Activated CD4-positive, alpha-beta T cell treated with anti-CD3 and anti-CD28 coated beads for 4 hours (primary cell): ENCODE measurements around the gene STON1.
"Not testable (repeated sequence)": the region's sequence is repeated elsewhere in the genome, so short reads cannot be mapped to it uniquely, and the experiment has no call there.

ENCODE experiments used
- DNase-seq, 2 donors: peaks; one replicate each; pipeline ENCODE4 v3.0.0-alpha.2; 2020

Gene STON1, protein sequence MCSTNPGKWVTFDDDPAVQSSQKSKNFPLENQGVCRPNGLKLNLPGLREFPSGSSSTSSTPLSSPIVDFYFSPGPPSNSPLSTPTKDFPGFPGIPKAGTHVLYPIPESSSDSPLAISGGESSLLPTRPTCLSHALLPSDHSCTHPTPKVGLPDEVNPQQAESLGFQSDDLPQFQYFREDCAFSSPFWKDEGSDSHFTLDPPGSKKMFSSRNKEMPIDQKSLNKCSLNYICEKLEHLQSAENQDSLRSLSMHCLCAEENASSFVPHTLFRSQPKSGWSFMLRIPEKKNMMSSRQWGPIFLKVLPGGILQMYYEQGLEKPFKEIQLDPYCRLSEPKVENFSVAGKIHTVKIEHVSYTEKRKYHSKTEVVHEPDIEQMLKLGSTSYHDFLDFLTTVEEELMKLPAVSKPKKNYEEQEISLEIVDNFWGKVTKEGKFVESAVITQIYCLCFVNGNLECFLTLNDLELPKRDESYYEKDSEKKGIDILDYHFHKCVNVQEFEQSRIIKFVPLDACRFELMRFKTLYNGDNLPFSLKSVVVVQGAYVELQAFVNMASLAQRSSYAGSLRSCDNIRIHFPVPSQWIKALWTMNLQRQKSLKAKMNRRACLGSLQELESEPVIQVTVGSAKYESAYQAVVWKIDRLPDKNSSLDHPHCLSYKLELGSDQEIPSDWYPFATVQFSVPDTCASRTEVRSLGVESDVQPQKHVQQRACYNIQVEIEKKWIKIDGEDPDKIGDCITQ

DNA sequence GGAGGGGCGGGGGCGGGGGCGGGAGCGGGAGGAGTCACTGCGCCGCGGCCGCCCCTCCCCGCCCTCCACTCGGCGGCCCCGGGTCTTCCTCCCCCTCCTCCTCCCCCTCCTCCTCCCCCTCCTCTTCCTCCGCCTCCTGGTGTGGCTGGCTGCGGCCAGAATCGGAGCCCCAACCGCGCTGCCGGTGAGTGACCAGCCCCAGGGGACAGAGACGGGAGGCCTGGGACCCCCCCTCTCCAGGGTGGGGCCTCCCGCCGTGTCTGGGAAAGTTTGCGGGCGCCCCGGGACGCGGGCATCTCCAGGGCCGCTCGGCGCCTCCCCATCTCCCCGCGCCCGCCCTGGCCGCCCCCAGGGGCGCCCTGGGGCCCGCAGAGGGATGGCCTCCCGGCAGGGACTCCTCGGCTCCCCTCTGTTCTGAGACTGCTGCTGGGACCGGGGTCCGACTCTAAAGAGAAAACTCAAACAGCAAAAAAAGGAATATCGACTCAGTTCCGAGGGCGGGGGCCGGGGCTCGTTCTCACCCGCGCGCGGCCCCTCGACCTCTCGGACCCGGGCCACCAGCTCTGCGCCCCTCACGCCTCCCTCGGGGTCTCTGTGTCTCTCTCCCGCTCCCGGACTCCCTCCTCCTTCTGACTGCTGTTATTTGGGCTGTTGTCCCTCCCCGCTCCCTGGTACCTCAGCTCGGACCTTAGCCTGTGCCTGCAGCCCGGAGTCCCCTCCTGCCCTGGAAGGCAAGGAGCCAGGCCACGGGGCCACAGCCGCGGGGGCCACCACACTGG is at the start of gene STON1:
TSS of gene STON1 (plus strand) at position 122 of the 779 bp plus-strand sequence. CDS start 50,480 bp downstream, outside the sequence.
- peak; percentile 35 to 45 for DNase-seq

DNA sequence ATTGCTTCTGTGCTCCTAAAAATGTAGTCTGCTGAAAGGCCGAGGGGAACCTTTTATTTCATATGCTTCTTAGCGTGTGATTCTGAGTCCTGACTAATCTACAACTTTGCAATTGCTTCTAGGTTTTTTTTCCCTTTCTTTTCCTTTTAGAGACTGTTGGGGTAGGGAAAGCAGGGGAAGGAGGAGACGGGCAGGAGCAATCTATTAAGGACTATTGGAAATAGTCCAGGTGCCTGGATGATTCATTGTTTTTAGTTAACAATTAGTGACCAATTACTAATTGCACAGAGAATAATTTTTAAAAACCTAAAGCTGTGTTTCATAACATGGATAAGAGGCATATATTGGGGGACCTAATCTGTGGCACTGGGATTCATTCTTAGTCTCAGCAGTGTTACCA is 49.4 kb upstream of the STON1 start:
- no peak for DNase-seq

DNA sequence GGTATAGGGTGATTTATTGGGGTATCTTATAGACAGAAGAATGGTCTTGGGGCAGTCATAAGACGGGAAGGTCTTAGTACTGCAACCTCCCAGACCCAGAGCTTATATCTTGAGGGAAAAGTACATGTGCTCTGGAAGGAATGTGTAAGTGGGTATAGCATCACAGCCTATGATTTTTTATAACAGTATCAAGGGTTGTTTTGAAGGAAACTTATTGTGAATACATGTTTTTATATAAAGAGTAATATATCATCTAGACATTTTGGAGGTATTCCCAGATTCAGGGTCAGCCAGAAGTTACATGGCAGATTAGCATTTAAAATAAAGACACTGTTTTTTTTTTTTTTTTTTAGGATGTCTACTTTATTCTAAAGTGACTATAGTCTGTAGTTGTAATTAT is 47.6 kb upstream of the STON1 start:
- no peak for DNase-seq

DNA sequence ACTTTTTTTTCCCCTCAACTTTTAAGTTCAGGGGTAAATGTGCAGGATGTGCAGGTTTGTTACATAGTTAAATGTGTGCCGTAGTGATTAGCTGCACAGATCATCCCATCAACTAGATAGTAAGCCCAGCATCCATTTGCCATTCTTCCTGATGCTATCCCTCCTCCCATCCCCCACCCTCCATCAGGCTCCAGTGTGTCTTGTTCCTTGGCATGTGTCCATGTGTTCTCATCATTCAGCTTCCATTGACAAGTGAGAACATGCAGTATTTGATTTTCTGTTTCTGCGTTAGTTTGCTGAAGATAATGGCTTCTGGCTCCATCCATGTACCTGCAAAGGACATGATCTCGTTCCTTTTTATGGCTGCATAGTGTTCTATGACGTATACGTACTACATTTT is 47.2 kb upstream of the STON1 start:
- DNase-seq = no peak

DNA sequence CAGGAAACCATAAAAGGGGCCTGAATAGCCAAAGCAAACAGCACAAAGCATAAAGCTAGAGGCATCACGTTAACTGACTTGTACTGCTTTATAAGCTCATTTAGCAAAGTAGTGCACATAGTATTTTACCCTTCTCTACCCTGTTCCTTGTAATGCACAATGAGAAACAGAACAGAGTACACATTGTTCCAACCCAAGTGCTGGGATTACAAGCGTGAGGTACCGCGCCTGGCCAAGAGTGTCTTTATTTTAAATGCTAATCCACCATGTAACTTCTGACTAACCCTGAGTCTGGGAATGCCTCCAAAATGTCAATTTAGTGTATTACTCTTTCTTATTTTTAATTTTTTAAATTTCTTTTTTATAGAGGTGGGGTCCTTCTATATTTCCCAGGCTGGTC is 46.4 kb upstream of the STON1 start:
- no peak for DNase-seq

DNA sequence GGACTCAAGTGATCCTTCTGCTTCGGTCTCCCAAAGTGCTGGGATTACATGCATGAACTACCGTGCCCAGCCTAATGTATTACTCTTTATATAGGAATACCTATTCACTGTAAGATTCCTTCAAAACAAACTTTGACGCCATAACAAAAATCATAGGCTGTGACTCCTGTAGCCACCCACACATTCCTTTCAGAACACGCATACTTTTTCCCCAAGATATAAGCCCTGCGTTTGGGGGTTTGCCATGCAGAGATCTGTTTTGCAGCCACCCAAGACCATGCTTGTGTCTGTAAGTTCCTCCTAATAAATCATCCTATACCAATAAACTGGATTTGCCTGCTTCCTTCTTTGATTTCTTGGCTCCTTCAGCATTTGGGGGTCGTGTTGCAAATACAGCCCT is 46.0 kb upstream of the STON1 start:
- no peak for DNase-seq

DNA sequence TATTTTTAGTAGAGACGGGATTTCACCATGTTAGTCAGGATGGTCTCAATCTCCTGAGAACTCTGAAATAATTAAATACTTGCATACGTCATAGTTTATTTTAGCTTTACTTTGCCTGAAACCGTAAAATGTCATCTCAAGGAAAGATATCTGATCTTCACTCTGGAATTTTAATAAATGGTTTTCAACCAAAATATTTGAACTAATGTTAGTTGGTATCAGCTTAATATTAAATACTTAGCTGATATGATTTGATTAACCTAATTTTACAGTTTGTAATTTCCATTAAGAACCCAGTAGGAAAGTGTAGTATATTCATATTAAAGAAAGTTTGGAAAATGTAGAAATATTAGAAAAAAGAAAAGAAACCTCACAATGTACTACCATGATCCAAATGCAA is 41.4 kb upstream of the STON1 start:
- DNase-seq = no peak

DNA sequence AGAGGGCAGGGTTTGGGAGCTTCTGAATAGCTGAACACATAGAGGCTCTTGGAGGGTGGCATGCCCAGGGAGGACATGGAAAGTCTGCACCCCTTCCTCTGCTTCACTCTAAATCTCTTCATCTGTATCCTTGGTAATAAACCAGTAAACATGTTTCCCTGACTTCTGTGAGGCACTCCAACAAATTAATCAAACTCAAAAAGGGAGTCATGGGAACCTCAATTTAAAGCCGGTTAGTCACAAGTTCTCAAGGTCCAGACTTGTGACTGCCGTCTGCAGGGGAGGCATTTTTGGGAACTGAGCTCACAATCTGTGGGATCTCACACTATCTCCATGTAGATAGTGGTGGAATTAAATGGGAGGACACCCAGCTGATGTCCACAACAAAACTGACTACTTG is 33.1 kb upstream of the STON1 start:
- DNase-seq = no peak

DNA sequence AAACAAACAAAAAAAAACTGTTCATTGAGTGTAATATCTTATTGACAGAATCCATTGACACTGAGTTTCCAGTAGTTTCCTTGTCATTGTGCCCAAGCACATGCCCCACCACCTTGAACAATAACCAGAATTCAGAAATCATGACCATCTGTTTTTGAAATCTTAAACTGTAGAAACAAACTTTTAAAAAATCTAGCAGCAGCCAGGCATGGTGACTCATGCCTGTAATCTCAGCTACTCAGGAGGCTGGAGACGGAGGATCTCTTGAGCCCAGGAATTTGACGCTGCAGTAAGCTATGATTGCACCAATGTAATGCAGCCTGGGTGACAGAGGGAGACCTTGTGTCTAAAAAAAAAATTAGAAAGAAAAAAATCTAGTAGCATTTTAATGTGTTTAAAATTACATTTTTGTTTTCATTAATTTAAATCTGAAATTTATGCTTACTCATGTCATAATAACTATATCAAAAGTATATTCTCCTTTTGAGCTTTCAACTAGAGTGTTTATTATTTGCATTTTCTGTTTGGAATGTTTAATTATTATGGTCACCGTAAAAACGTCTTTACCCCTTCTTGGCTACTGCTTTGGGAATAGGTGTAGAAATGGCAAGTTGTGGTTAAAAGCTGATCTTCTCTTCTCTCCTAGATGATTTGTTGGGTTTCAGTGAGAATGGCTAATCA is 25.2 kb upstream of the STON1 start:
- no peak for DNase-seq

DNA sequence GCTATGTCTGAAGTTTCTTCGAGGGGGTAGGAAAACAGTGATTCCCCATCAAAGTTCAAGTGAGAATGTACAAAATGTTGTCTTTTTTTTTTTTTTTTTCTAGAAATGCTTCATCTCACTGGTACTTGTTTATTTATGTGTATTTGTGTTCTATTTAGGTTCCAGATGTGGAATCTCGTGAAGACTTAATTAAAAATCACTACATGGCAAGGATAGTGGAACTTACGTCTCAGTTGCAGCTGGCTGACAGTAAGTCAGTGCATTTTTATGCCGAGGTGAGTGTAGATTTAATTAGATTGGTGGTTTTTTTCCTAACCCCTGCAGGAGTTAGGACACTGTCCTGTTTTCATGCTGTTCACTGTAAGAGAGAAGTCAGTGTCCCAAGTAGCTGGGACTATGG is 22.8 kb upstream of the STON1 start:
- no peak for DNase-seq

DNA sequence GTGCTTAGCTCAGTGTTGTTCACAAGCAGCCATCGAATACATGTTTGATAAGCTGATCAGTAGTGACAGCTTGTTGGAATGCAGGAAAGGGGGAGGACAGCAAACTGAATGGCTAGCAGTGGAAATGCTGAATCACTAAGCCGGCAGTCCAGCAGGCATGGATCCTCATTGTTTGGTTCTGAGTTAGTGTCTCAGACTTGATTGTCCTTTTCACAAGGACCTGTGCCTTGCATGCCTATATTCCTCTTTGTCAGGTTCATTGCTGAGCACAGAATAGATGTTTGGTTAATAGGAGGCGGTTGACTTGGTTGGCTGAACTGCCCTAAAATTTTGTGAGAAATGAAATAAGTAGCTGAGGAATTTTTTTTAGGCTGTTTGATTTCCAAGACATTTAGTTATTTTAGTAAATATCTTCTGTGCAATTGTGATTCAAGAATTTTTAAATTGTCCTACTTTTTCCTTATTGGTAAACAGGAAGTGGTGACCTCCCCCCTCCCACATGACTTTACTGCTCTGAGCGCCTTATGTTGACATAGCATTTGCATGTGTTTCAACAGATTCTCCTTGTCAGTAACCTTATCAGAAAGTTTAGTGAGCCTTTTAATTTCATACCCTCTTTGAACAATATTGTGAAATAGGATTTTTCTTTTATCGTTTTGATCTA is 21.4 kb upstream of the STON1 start:
- DNase-seq = no peak

DNA sequence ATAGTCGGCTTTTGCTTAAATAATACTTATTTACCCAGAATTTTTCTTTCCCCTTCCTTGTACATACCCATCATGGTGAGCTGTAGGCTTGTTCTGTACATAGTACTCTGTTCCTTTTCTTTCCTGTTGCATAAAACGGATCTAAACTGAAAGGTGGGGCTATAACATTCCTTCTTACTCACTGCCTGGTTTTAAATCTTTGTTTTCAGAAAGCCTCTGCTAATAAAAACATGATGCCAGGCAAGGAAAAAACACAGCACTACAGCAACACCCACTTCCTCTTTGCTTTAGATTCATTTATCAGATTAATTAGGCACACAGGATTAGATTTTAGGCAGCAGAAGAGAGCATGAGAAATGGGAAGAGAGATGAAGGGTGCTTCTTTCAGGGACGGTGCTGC is 19.6 kb upstream of the STON1 start:
- DNase-seq = no peak

DNA sequence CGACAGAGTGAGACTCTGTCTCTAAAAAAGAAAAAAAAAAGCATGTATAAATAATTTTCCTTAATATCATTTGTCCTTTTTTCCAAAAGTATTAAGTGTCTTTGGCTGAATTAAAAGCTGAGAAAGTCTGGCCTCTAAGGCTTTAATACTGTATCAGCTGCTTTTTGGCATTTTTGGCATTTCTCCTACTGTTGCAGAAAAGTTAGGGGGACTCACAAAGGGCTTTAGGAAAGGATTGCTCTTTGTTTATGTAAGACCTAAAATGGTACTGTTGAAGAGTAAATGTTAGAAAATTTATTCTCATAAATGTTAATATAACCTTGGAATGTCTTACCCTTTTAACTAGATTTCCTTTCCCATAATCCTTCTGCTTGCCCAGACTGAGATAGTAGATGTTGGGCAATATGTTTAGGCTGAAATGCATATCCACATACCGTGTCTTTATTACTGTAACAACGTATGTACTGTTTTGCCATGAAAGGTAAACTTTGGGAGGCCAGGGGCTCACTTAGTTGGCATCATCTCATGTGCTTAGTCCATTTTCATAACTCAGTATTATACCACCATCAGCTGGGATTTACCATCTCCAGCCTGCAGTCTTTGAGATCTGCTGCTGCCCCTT is 18.0 kb upstream of the STON1 start:
- DNase-seq = no peak

DNA sequence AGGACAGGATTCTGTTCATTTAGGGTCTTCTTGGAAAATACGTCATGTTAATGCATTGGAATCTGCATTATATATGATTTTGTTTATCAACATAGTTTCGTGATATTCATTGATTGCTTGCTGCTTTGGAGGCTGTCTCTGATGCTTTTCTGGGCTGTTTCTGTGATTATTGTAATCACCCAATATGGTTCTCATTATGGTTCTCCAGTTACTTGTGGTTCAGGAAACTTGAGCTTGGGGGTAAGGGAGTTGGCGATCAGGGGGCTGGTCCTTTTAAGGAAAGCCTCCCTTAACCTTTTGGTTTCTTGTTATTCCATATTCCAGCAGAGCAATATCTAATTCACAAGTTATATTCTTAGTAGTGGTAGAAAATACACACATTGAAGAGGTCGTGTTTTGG is 17.4 kb upstream of the STON1 start:
- DNase-seq = no peak

DNA sequence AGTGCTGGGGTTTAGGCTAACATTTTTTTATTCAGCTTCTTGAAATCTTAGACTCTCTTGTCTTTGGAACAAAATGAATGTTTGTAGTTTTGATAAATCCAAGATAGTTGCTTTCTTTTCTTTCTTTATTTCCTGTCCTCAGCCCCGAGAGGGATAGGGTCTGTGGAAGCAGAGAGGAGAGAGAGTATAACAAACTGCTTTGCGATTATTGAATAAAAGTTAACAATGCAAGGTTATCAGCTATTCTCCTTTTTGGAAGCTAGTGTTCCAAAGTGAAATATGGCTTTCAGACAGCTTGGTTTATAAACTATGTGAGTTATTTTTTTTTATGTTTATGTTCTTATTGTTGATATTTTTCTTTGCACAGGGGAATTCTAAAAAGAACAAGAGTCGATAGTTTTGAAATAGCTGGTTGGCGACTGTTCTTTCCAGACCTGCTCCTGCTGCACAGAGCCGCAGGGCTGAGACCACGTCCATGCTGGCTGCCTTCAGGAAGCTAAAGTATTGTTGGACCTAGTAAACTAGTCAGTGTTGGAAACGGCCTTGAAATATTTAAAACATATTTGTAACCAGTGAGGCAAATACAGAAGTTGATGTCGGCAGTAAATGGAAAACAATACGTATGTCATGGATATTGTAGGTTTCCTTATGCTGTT is 15.5 kb upstream of the STON1 start:
- DNase-seq = no peak

DNA sequence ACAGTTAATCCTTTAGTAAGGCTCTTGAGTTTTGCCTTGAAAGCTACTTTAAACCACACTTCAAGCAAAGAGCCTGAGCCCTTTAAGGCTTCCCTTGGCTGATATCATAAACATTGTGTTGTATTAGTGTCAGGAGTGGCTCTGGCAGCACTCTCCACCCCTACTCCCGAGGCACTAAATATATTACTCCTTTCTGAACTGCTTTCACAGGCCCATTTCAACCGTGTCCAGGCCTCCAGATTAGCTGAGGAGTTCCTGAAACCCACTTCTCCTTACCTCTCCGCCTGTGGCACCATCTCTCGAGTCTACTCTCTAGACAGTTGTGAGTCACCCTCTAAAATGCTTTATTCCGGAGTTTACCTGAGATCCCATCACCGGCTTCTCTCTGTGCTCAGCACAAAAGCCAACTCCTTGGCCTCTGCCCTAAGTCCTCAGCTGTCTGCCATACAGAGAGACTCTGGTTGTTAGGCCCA is 14.4 kb upstream of the STON1 start:
- DNase-seq = no peak

DNA sequence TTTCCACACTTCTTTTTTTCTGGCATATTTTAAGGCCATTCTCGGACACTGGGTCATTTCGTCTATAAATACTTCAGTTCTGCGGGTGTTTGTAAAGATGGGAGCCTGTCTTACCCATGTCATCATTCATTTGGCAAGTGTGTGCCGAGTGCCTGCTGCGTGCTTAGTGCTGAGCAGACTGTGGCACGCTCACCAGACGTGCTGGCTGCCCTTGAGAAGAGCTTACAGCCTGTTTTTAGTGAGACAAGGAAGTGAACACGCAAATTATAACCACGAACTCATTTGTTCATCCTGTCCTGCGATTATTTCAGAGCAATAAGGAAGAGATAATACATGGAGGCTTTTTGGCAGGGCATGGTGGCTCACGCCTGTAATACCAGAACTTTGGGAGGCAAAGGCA is 10.4 kb upstream of the STON1 start:
- no peak for DNase-seq

DNA sequence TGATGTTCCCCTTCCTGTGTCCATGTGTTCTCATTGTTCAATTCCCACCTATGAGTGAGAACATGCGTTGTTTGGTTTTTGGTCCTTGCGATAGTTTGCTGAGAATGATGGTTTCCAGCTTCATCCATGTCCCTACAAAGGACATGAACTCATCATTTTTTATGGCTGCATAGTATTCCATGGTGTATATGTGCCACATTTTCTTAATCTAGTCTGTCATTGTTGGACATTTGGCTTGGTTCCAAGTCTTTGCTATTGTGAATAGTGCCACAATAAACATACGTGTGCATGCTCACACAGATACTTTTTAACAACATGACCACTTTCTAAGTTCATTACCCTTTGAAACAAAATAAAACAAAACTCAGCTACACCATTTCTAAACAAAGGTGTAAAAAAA is 5.2 kb upstream of the STON1 start:
- not testable (repeated sequence) for DNase-seq

DNA sequence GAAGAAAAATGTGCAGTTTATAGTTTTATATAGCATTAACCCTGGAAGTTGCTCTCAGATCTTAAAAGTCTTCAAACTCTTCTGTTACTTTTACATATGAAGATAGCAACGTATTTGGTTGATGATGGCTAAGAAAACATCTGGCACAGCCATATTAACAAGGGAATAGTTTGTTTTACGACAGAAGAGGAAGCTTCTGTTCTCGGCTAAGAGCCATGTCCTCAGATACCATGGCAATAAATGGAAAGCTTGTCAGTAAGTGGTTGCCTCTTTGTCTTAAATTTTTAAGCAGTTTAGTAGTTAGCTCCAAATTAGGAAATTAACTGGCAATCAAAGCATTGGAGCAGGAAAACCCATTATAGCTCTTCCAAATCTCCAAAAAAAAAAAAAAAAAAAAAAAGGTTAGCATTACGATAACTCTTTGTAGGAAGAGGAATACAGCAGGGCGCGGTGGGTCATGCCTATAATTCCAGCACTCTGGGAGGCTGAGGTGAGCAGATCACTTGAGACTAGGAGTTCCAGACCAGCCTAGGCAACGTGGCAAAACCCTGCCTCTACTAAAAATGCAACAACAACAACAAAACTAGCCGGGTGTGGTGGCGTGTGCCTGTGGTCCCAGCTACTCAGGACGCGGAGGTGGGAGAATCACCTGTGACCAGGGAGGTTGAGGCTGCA is 4.5 kb upstream of the STON1 start:
- DNase-seq = no peak

DNA sequence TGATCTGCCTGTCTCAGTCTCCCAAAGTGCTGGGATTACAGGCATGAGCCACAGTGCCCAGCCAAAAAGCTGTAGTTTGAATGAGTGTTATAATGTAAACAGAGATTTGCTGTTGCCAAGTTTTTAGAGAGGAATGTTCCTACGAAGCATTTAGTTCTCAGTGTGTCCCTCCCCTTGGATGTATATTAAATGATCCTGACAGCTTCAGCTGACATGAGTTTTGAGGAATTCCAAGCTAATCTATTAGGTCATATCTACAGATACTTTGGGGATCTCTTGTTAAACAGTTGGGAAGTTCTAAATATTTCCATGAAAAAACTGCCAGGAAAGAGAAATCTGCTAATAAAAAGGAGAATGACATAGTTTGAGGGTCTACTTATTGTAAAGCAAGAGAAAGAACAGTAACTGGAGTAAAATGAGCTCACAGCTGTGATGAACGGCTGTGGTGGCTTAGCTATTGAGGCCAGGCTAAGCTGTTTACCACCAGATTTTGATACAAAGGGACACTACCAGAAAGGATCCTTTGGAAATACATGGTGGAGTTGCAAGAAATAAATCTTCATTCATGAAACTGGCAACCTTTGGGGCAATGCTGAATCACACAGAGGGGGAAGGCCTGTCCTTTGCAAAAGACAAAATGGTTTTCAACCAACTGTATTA is 2.6 kb upstream of the STON1 start:
- no peak for DNase-seq
